Breast epithelium (tissue), 3 donors: ENCODE data around the gene WWC1.

Source experiments
- POLR2A ChIP-seq: fragments of 450-650 bp; IDR thresholded peaks from one replicate; pipeline ENCODE4 v1.6.1; 2016; ENCODE audit warnings: antibody characterized with exemption, mild to moderate bottlenecking, moderate library complexity
- POLR2AphosphoS5 ChIP-seq, 3 donors: sonication (generic); formaldehyde crosslinking; IDR thresholded peaks; one replicate each; pipeline ENCODE4 v1.6.1; 2017; ENCODE audit warnings: antibody characterized with exemption in 3 of 3
- TF ChIP-seq, protein P1 (sequence below), 3 donors: fragments of 450-650 bp; IDR thresholded peaks; one replicate each; pipeline ENCODE4 v1.5.1; 2016 to 2017; ENCODE audit warnings: antibody characterized with exemption in 3 of 3, mild to moderate bottlenecking in 3 of 3, moderate library complexity in 3 of 3

- TF ChIP-seq, protein P1, sequence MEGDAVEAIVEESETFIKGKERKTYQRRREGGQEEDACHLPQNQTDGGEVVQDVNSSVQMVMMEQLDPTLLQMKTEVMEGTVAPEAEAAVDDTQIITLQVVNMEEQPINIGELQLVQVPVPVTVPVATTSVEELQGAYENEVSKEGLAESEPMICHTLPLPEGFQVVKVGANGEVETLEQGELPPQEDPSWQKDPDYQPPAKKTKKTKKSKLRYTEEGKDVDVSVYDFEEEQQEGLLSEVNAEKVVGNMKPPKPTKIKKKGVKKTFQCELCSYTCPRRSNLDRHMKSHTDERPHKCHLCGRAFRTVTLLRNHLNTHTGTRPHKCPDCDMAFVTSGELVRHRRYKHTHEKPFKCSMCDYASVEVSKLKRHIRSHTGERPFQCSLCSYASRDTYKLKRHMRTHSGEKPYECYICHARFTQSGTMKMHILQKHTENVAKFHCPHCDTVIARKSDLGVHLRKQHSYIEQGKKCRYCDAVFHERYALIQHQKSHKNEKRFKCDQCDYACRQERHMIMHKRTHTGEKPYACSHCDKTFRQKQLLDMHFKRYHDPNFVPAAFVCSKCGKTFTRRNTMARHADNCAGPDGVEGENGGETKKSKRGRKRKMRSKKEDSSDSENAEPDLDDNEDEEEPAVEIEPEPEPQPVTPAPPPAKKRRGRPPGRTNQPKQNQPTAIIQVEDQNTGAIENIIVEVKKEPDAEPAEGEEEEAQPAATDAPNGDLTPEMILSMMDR (IDR thresholded peaks at IDR 0.05), result no peak
- no peak for TF ChIP-seq POLR2A
- no peak for TF ChIP-seq POLR2AphosphoS5 (IDR thresholded peaks at IDR 0.05)
Observed at GRCh38 chr5:168374532-168374931, 83.1 kb downstream of the WWC1 start.
